ENCODE results near the gene PPM1L.

The PPM1L gene

DNA sequence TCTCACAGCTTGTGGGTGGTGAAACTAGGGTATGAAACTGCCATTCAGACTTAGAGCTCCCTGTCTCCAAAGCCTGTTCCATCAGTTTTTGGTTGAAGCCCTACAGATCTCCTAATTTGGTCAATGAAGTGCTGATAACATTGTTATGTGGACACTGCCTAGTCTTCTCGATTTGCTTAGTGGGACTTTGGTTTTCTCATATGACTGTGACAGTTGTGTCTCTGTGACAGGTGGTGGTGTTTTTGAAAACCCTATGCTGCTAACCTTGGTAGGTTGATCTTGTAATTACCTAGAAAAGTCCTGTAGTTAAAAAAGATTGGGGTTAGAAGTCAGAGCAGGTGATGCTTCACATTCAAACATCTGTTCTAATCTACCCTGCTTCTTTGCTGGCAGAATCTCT lies 9.2 kb downstream of the PPM1L start:
- no peak for DNase-seq

DNA sequence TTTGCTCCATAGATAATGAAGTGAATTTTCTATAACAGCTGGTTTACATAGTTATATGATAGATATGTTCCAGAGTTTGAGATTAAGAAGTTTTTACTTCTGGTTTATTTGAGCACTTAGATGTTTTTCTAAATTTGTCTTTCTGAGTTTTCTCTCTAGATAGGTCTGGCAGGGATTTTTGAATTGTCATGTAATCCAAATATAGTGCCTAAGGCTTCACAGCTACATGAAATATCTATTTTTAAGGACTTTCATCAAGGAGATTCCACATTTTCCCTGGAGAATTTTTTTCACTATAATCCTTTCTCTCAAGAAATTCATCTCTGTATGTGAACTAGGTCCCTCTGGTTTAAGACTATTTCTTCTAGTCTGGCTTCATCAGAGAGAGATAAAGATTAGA lies 12.0 kb downstream of the PPM1L start:
- DNase-seq: no peak

GRCh38 chr3:160768918-160769317 lies 12.9 kb downstream of the PPM1L start:
- no peak for DNase-seq

DNA sequence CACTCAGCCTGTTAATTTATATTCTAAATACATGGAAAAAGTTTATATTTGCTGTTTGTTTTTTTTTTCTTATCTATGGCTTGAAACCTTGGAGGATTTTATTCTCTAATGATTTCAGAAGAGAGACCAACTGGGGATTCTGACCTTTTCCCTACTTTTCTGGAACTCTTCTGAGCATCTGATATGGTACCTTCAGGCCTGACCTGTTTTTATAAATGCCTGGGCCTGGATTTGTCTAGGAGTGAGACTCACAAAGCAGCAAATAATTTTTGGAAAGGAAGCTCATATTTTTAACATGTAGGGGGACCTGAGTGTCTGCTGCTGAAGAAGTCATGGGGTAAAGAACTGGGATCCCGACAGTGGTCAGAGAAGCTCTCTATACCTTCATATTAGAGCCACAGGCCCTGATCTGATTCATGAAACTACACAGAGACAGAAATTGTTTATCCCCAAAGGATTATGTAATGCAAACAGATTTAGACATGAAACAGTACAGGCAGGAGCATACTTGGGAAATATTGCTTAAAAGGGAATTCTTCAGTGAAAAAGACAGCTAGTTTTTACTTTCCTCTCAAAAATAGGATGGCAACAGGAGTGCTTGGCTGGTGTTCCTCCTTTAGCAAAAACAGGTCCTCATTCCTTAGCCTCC lies 15.9 kb downstream of the PPM1L start:
- DNase-seq: no peak

- no peak for DNase-seq
Measured at GRCh38 chr3:160773722-160774121, 17.7 kb downstream of the PPM1L start.

- DNase-seq: no peak
Measured at GRCh38 chr3:160774172-160774571, 18.1 kb downstream of the PPM1L start.

DNA sequence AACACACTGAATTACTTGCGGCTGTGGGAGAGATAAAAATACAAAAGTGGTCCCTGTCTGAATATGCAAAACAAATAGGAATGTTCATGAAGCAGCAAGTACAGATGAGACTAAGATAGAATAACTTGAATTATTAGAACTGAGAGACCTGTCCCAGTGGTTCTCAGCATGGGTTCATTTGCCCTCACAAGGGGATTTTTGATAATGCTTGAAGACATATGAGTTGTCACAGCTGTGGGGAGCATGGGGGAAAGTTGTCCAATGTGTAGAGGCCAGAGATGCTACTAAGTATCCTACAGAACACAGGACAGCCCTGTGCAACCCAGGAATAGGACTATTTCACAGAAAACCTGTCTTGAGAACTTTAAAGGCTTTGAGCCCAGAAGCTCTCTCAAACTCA lies 22.4 kb downstream of the PPM1L start:
- no peak for DNase-seq

DNA sequence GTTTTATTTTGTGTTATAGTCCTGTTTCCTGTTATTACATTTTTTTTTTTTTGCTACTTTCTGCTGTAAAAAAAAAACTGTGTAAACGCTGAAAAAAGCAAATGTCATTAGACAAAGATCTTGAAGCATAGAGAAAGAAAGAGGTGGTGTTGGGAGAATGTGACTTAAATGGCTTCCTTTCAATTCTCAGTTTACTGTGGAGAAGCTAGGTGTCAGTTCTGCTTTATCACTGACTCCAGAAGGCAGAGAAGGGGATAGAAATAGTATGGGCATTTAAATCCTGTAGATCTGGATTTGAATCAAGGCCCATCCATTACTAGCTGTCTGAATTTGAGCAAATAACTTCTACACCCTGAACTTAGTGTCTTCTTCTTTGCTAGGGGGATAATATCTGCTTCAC lies 23.0 kb downstream of the PPM1L start:
- DNase-seq: no peak

DNA sequence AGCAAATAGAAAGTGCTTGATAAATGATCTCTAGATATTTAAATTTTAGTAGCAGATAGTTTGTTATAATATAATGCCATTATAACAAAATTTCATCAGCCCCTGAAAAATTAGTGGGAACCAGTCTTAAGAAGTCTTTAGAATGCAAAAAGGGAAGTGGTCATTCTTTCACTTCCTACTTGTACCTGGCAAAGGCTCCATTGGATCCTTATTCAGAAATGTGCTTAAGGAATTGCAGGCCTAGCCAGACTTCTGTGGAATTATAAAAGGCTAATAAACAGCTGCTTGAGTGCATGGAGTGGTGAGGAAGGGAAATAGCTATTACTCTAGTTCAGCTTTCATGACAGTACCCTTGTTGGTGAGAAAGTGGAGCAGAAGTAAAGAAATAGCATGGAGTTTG lies 24.2 kb downstream of the PPM1L start:
- DNase-seq: no peak

GRCh38 chr3:160781402-160781801 lies 25.4 kb downstream of the PPM1L start:
- no peak for DNase-seq

- DNase-seq: no peak
Measured at GRCh38 chr3:160781863-160782262, 25.8 kb downstream of the PPM1L start.

GRCh38 chr3:160784853-160785252 lies 28.8 kb downstream of the PPM1L start:
- no peak for DNase-seq

- DNase-seq: no peak
Measured at GRCh38 chr3:160790726-160791125, 34.7 kb downstream of the PPM1L start.

- no peak for DNase-seq
Measured at GRCh38 chr3:160792540-160792939, 36.5 kb downstream of the PPM1L start.

GRCh38 chr3:160793722-160794252 lies 37.8 kb downstream of the PPM1L start:
- DNase-seq: no peak

DNA sequence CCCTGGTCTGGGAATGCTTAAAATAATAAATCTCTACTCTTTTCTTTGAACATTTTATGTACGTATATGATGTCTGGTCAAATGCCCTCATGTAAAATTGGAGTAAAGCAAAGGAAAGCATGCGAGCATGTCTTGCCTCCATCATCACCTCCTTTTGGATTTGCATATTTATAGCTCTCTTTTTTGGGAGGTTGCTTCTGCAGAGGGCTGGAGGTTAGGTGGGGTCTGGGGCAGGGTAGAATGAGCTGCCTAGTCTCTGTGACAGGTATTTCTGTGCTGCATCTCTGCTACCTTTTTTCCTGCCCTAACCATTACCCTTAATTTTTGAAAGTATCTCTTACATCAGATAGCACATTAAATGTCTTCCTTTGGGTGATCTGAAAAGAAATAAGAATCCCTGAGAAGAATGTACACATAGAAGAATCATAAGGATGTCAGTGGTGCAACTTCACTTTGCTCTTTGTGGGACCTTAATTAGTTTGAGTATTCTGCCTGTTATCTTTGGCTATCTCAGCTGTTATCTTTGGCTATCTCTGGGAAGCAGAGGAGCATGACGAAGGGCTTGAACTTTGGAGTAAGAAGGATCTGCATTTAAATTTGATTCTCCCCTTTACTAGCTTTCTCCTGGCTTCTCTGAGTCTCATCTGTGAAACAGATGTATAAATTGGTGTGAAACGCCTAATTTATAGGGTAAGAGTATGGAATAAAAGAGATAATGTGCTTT lies 40.2 kb downstream of the PPM1L start:
- no peak for DNase-seq

DNA sequence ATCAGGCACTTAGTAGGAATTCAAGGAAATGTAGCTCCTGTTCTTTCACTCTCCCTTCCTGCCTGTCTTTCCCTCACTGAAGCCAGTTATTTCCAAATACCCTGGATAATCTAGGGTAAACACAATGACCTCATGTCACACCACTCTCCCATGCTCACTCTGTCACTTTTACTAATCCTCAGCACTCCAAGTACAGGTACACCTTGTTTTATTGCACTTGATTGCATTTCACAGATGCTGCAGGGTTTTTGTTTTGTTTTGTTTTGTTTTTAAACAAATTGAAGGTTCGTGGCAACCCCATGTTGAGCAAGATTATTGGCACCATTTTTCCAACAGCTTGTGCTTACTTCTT lies 40.8 kb downstream of the PPM1L start:
- no peak for DNase-seq

DNA sequence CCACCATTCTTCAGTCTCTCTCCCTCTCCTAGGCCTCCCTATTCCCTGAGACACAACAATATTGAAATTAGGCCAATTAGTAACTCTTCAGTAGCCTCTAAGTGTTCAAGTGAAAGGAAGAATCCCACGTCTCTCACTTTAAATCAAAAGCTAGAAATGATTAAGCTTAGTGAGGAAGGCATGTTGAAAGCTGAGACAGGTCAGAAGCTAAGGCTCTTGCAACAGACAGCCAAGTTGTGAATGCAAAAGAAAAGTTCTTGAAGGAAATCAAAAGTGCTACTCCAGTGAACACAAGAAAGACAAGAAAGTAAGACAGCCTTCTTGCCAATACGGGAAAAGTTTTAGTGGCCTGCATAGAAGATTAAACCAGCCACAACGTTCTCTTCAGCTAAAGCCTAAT lies 41.3 kb downstream of the PPM1L start:
- no peak for DNase-seq

DNA sequence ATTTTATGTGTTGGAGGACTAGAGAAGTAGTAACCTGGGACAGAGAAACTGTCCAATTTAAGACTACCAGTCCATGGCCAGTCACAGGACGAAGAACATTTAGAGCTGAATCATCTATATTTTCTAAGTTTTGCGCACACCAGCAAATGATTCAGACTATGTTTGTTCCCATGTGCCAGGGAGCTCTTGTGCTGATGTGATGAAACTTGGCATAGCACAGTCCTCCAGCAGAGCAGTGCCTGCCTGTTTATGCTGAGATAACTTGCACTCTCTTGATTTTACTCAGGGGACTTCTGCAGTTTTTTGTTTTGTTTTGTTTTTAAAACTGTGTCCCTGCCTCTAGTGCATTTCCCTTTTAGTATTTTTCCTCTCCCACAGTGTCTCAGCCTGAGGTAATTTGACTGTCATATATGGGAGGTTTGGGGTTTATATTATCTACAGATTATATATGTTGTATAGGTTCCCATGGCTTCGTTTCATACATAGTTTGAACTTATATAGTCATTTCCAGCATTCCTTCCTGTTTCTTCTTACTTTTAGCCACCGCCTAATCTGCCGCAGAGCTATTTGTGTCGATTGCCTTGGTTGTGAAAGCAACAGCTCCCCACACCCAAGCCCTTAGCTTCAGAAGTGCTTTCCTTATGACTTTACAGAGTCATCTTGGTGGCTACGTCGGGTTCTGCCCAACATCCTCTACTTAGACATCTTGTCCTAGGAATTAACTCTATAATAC lies 45.5 kb downstream of the PPM1L start:
- DNase-seq: no peak

DNA sequence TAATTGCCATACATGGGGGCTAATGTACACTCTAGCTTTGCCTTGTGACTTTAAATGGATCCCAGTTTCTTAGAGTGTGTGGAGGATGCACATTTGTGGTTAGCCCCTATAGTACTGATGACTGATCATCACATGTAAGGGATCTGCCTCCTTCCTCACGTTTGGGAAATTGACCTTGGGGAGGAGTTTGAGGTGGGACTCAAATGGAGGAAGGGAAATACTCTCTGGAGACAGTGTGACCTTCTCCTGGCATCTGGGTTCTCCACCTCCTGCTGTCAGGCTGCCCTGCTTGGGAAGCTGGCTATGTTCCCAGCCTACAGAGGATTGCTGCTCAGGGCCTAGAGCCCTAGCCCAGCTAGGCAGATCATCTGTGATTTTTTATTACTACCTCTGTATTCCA lies 48.7 kb downstream of the PPM1L start:
- no peak for DNase-seq

DNA sequence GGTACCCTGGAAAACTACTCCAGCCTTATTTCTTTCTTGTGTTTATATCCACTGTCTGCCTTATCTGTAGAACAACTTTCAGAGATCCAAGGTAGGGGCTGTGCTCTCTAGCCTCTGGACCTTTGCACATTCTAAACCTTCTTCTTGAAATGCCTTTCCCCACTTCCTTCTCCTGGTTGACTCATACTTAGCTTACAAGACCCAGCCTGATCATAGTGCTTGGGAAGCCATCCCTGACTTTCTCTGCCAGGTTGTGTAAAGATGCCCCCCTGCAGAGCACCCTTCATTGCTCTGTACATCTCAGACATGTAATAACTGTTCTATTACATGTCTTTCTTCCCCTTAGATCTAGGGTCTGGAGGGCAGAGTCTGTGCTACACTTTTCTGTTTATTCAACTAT lies 50.1 kb downstream of the PPM1L start:
- DNase-seq: no peak

DNA sequence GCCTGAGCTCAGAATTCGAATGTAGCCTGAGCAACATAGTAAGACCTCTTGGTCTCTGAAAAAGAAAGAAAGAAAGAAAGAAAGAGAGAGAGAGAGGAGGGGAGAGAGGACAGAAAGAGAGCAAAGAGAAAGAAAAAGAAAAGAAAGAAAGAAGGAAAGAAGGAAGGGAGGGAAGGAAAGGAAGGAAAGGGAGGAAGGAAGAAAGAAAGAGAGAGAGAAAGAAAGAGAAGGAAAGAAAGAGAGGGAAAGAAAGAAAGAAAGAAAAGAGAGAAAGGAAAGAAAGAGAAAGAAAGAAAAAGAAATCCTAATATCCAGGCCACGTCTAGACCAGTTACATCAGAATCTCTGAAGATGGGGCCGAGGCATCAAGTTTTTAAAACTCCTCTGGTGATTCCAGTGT lies 50.7 kb downstream of the PPM1L start:
- DNase-seq: no peak

- DNase-seq: no peak
Measured at GRCh38 chr3:160808838-160809237, 52.8 kb downstream of the PPM1L start.

DNA sequence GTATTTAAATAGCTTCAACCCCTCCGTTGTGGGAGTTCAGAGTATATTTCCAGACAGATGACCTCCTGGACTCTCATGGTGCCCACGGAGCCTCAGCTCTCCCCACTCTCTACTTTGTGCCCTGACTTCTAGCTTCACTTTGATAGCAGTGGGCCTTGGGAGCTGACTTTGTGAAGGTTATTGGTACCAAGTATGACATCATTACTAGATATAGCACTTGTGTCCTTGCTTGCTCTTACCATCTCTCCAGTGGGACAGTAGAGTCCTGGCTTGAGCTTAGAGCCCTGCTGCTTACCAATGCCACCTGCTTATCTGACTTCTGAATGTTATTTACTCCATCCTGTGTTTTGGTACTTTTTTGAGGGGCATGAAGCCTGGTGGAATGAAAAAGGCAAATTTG lies 53.4 kb downstream of the PPM1L start:
- DNase-seq: no peak
